Testis (tissue), 3 donors: ENCODE measurements around the gene IL12RB2. TPM values are rescaled to one million over a fixed set of nuclear protein-coding genes. Genes with fewer than 3 reads are reported as not detected.
A peak's percentile ranks its signal among the peaks of the same experiment; 100 is the strongest.

Experiments used
- DNase-seq: peaks from one replicate; pipeline ENCODE4 v3.0.0-alpha.2; 2019
- H3K27ac ChIP-seq, 2 donors: fragments of 200-600 bp; sonication (generic); one replicate each; pipeline ENCODE4 v1.5.1; 2019
- H3K27me3 ChIP-seq: fragments of 200-600 bp; sonication (generic); one replicate; pipeline ENCODE4 v1.5.1; 2019
- H3K36me3 ChIP-seq: fragments of 200-600 bp; sonication (generic); one replicate; pipeline ENCODE4 v1.5.1; 2017; ENCODE audit warnings: low read depth; ENCODE audit errors: missing control alignments
- H3K4me1 ChIP-seq: fragments of 200-600 bp; sonication (generic); one replicate; pipeline ENCODE4 v1.5.1; 2019
- H3K4me3 ChIP-seq, 2 donors: fragments of 200-600 bp; sonication (generic); one replicate each; pipeline ENCODE4 v1.5.1; 2017 to 2019
- H3K9me3 ChIP-seq: fragments of 200-600 bp; sonication (generic); one replicate; pipeline ENCODE4 v1.5.1; 2017
- CTCF ChIP-seq, 3 experiments: fragments of 450-650 bp in 2 of 3; fragments of 200-600 bp in 1 of 3; sonication (generic) in 1 of 3; IDR thresholded peaks; one replicate each; pipeline ENCODE4 v1.5.1; 2016 to 2019; ENCODE audit warnings: antibody characterized with exemption in 3 of 3, mild to moderate bottlenecking in 2 of 3, moderate library complexity in 1 of 3
- POLR2A ChIP-seq: fragments of 450-650 bp; IDR thresholded peaks from one replicate; pipeline ENCODE4 v1.6.1; 2017; ENCODE audit warnings: antibody characterized with exemption, mild to moderate bottlenecking, moderate library complexity
- WGBS, 2 donors: methylation state at CpG; one replicate each; pipeline ENCODE4 v1.1.5; 2018; 5-methylcytosine and 5-hydroxymethylcytosine counted together
- intact Hi-C: fragments of 100-400 bp; cut with DNase I; formaldehyde crosslinking; loops from one replicate; pipeline ENCODE4 v1.15.1; 2023; ENCODE audit warnings: low total_unique reads
- polyA plus RNA-seq: library from polyadenylated mRNA; stranded (reverse); fragments of 350-450 nt; fragmentation: Illumina TruSeq; extraction: RNeasy Lipid Tissue Mini Kit (QIAGEN cat#74804); gene quantifications from one replicate; pipeline ENCODE4 v1.2.3, GENCODE V29; 2014; ENCODE audit warnings: low read depth, low replicate concordance; ENCODE audit not compliant: insufficient read depth
- total RNA-seq, 2 donors: library from RNA; depleted of rRNA; stranded (reverse); fragments of >200 nt; gene quantifications; one replicate each; pipeline ENCODE4 v1.2.3, GENCODE V29; 2016

The IL12RB2 gene
- total and polyA plus RNA-seq, 3 donors from 2014 or later = 1.9 to 2.6 (median 2.1) TPM

- no peak for TF ChIP-seq CTCF (IDR thresholded peaks at IDR 0.05)
- TF ChIP-seq POLR2A = no peak
- Histone ChIP-seq H3K27ac (no peak overlapping the region), H3K27me3 (no peaks in the 10 kb centered on the region), H3K4me1 (no peaks in the 10 kb centered on the region), H3K9me3 (no peaks in the 10 kb centered on the region), H3K36me3 (no peaks in the 10 kb centered on the region), H3K4me3 (no peak overlapping the region)
- intact Hi-C loops = no loop called here
- DNase-seq = no peak
- 96 to 100% methylated on average over 1 of the region's 1 CpG for WGBS, 2 donors
Measured at GRCh38 chr1:67359592-67359991, 51.9 kb downstream of the IL12RB2 start.

- DNase-seq = no peak
- WGBS, 2 donors = 79 to 81% methylated on average over 5 of the region's 5 CpGs
- Histone ChIP-seq H3K36me3 (no peaks in the 10 kb centered on the region), H3K4me1 (no peaks in the 10 kb centered on the region), H3K27ac (no peak overlapping the region), H3K9me3 (no peaks in the 10 kb centered on the region), H3K4me3 (no peak overlapping the region), H3K27me3 (no peaks in the 10 kb centered on the region)
- intact Hi-C loops = no loop called here
- TF ChIP-seq POLR2A (no peak), CTCF (IDR thresholded peaks at IDR 0.05) (no peak)
Measured at GRCh38 chr1:67361641-67362040, 54.0 kb downstream of the IL12RB2 start.

- TF ChIP-seq CTCF (IDR thresholded peaks at IDR 0.05) (no peak), POLR2A (no peak)
- WGBS, 2 donors = 47 to 57% methylated on average over 8 of the region's 8 CpGs
- peak; percentile 60 for DNase-seq
- H3K36me3 ChIP-seq = no peaks in the 10 kb centered on the region
- no peak overlapping the region for H3K4me3 ChIP-seq
- H3K9me3 ChIP-seq = no peaks in the 10 kb centered on the region
- H3K27me3 ChIP-seq = no peaks in the 10 kb centered on the region
- no peak overlapping the region for H3K27ac ChIP-seq
- intact Hi-C loops = no loop called here
- H3K4me1 ChIP-seq = no peaks in the 10 kb centered on the region
Measured at GRCh38 chr1:67367370-67368045, 59.8 kb downstream of the IL12RB2 start.

GRCh38 chr1:67368046-67368514 is 60.4 kb downstream of the IL12RB2 start:
- Histone ChIP-seq H3K9me3 (no peaks in the 10 kb centered on the region), H3K36me3 (no peaks in the 10 kb centered on the region), H3K27me3 (no peaks in the 10 kb centered on the region), H3K27ac (no peak overlapping the region), H3K4me1 (no peaks in the 10 kb centered on the region), H3K4me3 (no peak overlapping the region)
- 89 to 93% methylated on average over 1 of the region's 1 CpG for WGBS, 2 donors
- no peak for TF ChIP-seq POLR2A
- TF ChIP-seq CTCF (IDR thresholded peaks at IDR 0.05) = no peak
- DNase-seq = no peak
- intact Hi-C loops = no loop called here

- TF ChIP-seq POLR2A (no peak), CTCF (IDR thresholded peaks at IDR 0.05) (no peak)
- Histone ChIP-seq H3K4me1 (no peaks in the 10 kb centered on the region), H3K27ac (no peak overlapping the region), H3K36me3 (no peaks in the 10 kb centered on the region), H3K9me3 (no peaks in the 10 kb centered on the region), H3K27me3 (no peaks in the 10 kb centered on the region), H3K4me3 (no peak overlapping the region)
- no peak for DNase-seq
- intact Hi-C loops = no loop called here
- WGBS, 2 donors = 88 to 95% methylated on average over 2 of the region's 2 CpGs
Measured at GRCh38 chr1:67371043-67371442, 63.4 kb downstream of the IL12RB2 start.
